ENCODE data around the gene PITHD1. TPM values are rescaled to one million over a fixed set of nuclear protein-coding genes. Genes with fewer than 3 reads are reported as not detected.

Gene PITHD1
- total and polyA plus RNA-seq, 8 donors: 18.1 to 62.0 (median 41.3) TPM

- no peak overlapping the region for H3K27ac ChIP-seq
- TF ChIP-seq EP300 (IDR thresholded peaks at IDR 0.05) (no peak), CTCF (IDR thresholded peaks at IDR 0.05) (no peak), POLR2AphosphoS5 (IDR thresholded peaks at IDR 0.05) (no peak), POLR2A (IDR thresholded peaks at IDR 0.05) (no peak)
- WGBS, 5 donors: 89 to 98% (median 94%) methylated on average over 3 of the region's 3 CpGs
- no peaks in the 10 kb centered on the region for H3K27me3 ChIP-seq
- H3K36me3 ChIP-seq: peaks cover 41 to 92% (median 87%) of the 10 kb centered on the region in 4 donors
- no peak for DNase-seq
- H3K9me3 ChIP-seq: no peaks in the 10 kb centered on the region
- no peak overlapping the region for H3K4me3 ChIP-seq
- H3K4me1 ChIP-seq: peaks cover 0 to 2% (median 2%) of the 10 kb centered on the region in 4 donors
- intact Hi-C loops (cut with DNase I; ENCODE audit: low total_unique reads): no loop called here
These were observed 38.1 kb downstream of the PITHD1 start for GRCh38 chr1:23816361-23816760.

- Histone ChIP-seq H3K27ac (no peak overlapping the region), H3K27me3 (no peaks in the 10 kb centered on the region), H3K4me3 (no peak overlapping the region), H3K9me3 (no peaks in the 10 kb centered on the region), H3K36me3 (peaks cover 41 to 86% (median 83%) of the 10 kb centered on the region in 4 donors), H3K4me1 (no peaks in the 10 kb centered on the region)
- intact Hi-C loops (cut with DNase I; ENCODE audit: low total_unique reads): no loop called here
- no peak for DNase-seq
- no peak for TF ChIP-seq POLR2AphosphoS5 (IDR thresholded peaks at IDR 0.05)
These were observed 38.7 kb downstream of the PITHD1 start for GRCh38 chr1:23816906-23817305.

GRCh38 chr1:23817633-23818032 is 39.4 kb downstream of the PITHD1 start:
- WGBS, 5 donors: 75 to 88% (median 82%) methylated on average over 3 of the region's 3 CpGs
- Histone ChIP-seq H3K27ac (no peak overlapping the region), H3K4me1 (peaks cover 0 to 5% (median 0%) of the 10 kb centered on the region in 4 donors), H3K27me3 (no peaks in the 10 kb centered on the region), H3K4me3 (no peak overlapping the region), H3K36me3 (peaks cover 41 to 79% (median 76%) of the 10 kb centered on the region in 4 donors), H3K9me3 (no peaks in the 10 kb centered on the region)
- DNase-seq: no peak
- intact Hi-C loops (cut with DNase I; ENCODE audit: low total_unique reads): no loop called here
- TF ChIP-seq CTCF (IDR thresholded peaks at IDR 0.05): no peak
- TF ChIP-seq EP300 (IDR thresholded peaks at IDR 0.05): no peak
- TF ChIP-seq POLR2A (IDR thresholded peaks at IDR 0.05): no peak
- TF ChIP-seq POLR2AphosphoS5 (IDR thresholded peaks at IDR 0.05): no peak

GRCh38 chr1:23823767-23824166 is 45.5 kb downstream of the PITHD1 start:
- WGBS, 5 donors: 81 to 86% (median 82%) methylated on average over 7 of the region's 7 CpGs
- intact Hi-C loops (cut with DNase I; ENCODE audit: low total_unique reads): no loop called here
- Histone ChIP-seq H3K27me3 (no peaks in the 10 kb centered on the region), H3K4me3 (peak overlapping the region in 1 of 4 donors; percentile 74), H3K9me3 (no peaks in the 10 kb centered on the region), H3K36me3 (peaks cover 0 to 18% (median 15%) of the 10 kb centered on the region in 4 donors), H3K4me1 (peaks cover 0 to 19% (median 13%) of the 10 kb centered on the region in 4 donors), H3K27ac (no peak overlapping the region)
- no peak for TF ChIP-seq EP300 (IDR thresholded peaks at IDR 0.05)
- DNase-seq: no peak

GRCh38 chr1:23824711-23825075 is 46.5 kb downstream of the PITHD1 start:
- H3K4me3 ChIP-seq: peak overlapping the region; percentile 74 to 98 (median 92)
- no peaks in the 10 kb centered on the region for H3K9me3 ChIP-seq
- H3K36me3 ChIP-seq: peaks cover 0 to 9% (median 7%) of the 10 kb centered on the region in 4 donors
- peak overlapping the region; percentile 85 to 97 (median 95) for H3K27ac ChIP-seq
- WGBS, 5 donors: 2 to 5% (median 3%) methylated on average over 8 of the region's 8 CpGs
- intact Hi-C loops (cut with DNase I; ENCODE audit: low total_unique reads): no loop called here
- DNase-seq: peak in 1 of 2 donors; percentile 44
- TF ChIP-seq EP300 (IDR thresholded peaks at IDR 0.05): no peak
- TF ChIP-seq CTCF (IDR thresholded peaks at IDR 0.05): no peak
- TF ChIP-seq POLR2A (IDR thresholded peaks at IDR 0.05): no peak
- no peak for TF ChIP-seq POLR2AphosphoS5 (IDR thresholded peaks at IDR 0.05)
- no peaks in the 10 kb centered on the region for H3K27me3 ChIP-seq
- H3K4me1 ChIP-seq: peaks cover 0 to 19% (median 13%) of the 10 kb centered on the region in 4 donors

Measured in stomach (tissue), 9 donors.